HG03378 (cell line): Measurements from ENCODE around the gene MYRF.

ENCODE experiments used
- ATAC-seq: cut with Tn5 transposase; IDR thresholded peaks from one replicate; pipeline ENCODE4 v1.9.1; 2021; ENCODE audit warnings: mild to moderate bottlenecking, moderate library complexity; ENCODE audit not compliant: unreplicated experiment

MYRF gene

GRCh38 chr11:61775606-61776554 lies 23.4 kb downstream of the MYRF start:
- no peak for ATAC-seq

- ATAC-seq: no peak
These were observed 24.2 kb downstream of the MYRF start for GRCh38 chr11:61776561-61777075.

- ATAC-seq: no peak
These were observed 25.0 kb downstream of the MYRF start for GRCh38 chr11:61777234-61778090.

- ATAC-seq: no peak
These were observed 26.0 kb downstream of the MYRF start for GRCh38 chr11:61778357-61778886.

GRCh38 chr11:61778920-61779650 lies 26.6 kb downstream of the MYRF start:
- no peak for ATAC-seq

- no peak for ATAC-seq
These were observed 27.5 kb downstream of the MYRF start for GRCh38 chr11:61779666-61780525.

- ATAC-seq: no peak
These were observed 28.2 kb downstream of the MYRF start for GRCh38 chr11:61780581-61781162.

GRCh38 chr11:61781585-61781984 lies 29.1 kb downstream of the MYRF start:
- ATAC-seq: no peak

GRCh38 chr11:61782299-61782698 lies 29.9 kb downstream of the MYRF start:
- ATAC-seq: no peak

- no peak for ATAC-seq
These were observed 30.4 kb downstream of the MYRF start for GRCh38 chr11:61782841-61783240.

GRCh38 chr11:61783717-61784505 lies 31.5 kb downstream of the MYRF start:
- no peak for ATAC-seq

GRCh38 chr11:61784506-61784805 lies 32.0 kb downstream of the MYRF start:
- no peak for ATAC-seq

- ATAC-seq: no peak
These were observed 33.5 kb downstream of the MYRF start for GRCh38 chr11:61785837-61786402.

GRCh38 chr11:61787928-61788491 lies 35.6 kb downstream of the MYRF start:
- ATAC-seq: no peak

- ATAC-seq: peak; percentile 27
These were observed 39.4 kb downstream of the MYRF start for GRCh38 chr11:61791737-61792309.

GRCh38 chr11:61792310-61793082 lies 40.1 kb downstream of the MYRF start, which contains the start of the genes FEN1 and TMEM258:
FEN1 (plus strand) TSS chr11:61792911; CDS start chr11:61795362, 2,451 bp downstream.
TMEM258 (minus strand) TSS chr11:61792599; CDS start chr11:61792558, 41 bp downstream.
- ATAC-seq: peak; percentile 65
